Mononuclear cell (primary cell): ENCODE data around the gene LCN10. TPM values are rescaled to one million over a fixed set of nuclear protein-coding genes. Genes with fewer than 3 reads are reported as not detected.
"Not testable (repeated sequence)": the region's sequence is repeated elsewhere in the genome, so short reads cannot be mapped to it uniquely, and the experiment has no call there.

ENCODE experiments used
- H3K27me3 ChIP-seq: 2 replicates; pipeline ENCODE4 v1.6.0; 2011; ENCODE audit warnings: low read length, control low read depth; ENCODE audit not compliant: insufficient read depth
- H3K4me1 ChIP-seq: 2 replicates; pipeline ENCODE4 v1.5.1; 2011; ENCODE audit warnings: mild to moderate bottlenecking, low read length, control low read depth; ENCODE audit not compliant: insufficient read depth
- H3K4me3 ChIP-seq: 2 replicates; pipeline ENCODE4 v1.5.1; 2011; ENCODE audit warnings: mild to moderate bottlenecking, low read length, moderate library complexity
- H3K9me3 ChIP-seq: 2 replicates; pipeline ENCODE4 v1.5.1; 2011; ENCODE audit warnings: low read depth, mild to moderate bottlenecking, control low read depth, low read length
- total RNA-seq: library from RNA; depleted of rRNA; stranded (reverse); fragments of >200 nt; gene quantifications from one replicate; pipeline ENCODE4 v1.2.3, GENCODE V29; 2012

Gene LCN10
- total RNA-seq, 1 donor, result not detected

DNA sequence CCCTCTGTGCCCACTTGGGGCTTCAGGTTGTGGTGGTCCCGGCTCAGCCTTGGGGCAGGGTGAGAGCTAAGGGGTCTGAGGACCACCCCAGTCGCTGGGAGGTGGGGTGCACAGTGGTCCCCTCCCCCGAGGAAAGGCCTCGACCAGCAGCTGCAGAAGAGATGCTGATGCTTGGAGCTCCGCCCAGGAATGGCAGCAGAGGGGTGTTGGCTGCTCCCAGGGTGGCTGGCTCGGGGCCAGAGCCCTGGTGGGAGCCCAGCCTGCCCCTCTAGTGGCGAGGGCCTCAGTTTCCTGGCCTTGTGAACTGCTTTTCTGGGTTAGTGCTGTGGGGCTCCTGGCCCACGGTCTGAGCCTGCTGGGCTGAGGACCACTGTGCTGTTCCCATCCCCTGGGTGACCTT lies 29.2 kb downstream of the LCN10 start:
- peaks cover 26% of the 10 kb centered on the region for H3K27me3 ChIP-seq

GRCh38 chr9:136712690-136713544 lies 29.8 kb downstream of the LCN10 start:
- H3K9me3 ChIP-seq, result no peaks in the 10 kb centered on the region
- H3K4me1 ChIP-seq, result peaks cover 16% of the 10 kb centered on the region
- H3K27me3 ChIP-seq, result peaks cover 26% of the 10 kb centered on the region
- H3K4me3 ChIP-seq, result no peak overlapping the region

More for the DNA sequence above, 29.2 kb downstream of the LCN10 start:
- Histone ChIP-seq H3K4me1 (peaks cover 16% of the 10 kb centered on the region), H3K4me3 (no peak overlapping the region), H3K9me3 (no peaks in the 10 kb centered on the region)

DNA sequence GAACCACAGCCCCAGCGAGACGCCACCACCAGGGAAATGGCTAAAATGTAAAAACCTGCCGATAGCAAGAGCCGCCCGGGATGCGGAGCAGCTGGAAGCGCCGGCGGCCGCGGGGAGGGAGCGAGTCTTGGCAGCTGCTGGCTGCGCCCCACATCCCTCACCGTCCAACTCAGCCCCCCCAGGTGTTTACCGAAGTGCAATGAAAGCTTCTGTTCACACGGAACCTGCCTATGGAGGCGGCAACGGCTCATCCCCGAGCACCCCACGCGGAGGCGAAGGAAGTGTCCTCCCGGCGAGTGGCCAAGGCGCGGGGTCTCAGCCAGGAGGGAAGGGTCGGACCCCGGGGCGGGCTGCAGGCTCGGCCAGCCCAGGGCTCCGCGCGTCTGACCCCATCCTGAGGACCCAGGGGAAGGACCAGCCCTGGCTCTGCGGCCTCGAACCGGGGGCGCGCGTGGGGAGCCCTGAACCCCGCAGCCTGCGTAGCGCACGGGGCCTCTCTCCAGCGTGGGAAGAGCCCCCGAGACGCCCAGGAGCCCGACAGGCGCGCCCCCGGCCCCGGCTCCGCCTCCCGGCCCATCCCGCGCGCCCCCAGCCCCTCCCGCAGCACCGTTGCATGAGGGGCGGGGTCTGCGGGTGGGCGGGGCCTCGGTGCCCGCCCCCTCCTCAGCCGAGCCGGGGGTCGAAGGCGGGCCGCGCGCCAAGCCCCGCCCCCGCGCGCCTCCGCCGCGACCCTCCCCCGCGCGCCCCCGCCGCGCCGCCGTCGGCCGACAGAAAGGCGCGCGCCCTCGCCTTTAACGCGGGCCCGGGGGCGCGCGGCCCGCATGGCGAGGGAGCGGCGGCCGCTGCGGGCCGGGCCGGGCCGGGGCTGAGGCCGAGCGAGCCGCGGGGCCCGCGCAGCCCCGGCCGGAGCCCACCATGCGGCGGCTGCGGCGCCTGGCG lies 30.7 kb downstream of the LCN10 start, which contains the start of gene DIPK1B:
DIPK1B (plus strand) TSS at position 822 of the 939 bp plus-strand sequence; CDS start at position 916, 94 bp downstream.
- H3K4me1 ChIP-seq, result peaks cover 16% of the 10 kb centered on the region
- H3K27me3 ChIP-seq, result peaks cover 26% of the 10 kb centered on the region
- no peaks in the 10 kb centered on the region for H3K9me3 ChIP-seq
- no peak within 1 kb of the TSS for H3K4me3 ChIP-seq

GRCh38 chr9:136711219-136711648 lies 31.5 kb downstream of the LCN10 start:
- Histone ChIP-seq H3K27me3 (peaks cover 26% of the 10 kb centered on the region), H3K4me1 (peaks cover 16% of the 10 kb centered on the region)
- H3K4me3 ChIP-seq, H3K9me3 ChIP-seq: not testable (repeated sequence)

GRCh38 chr9:136710543-136710942 lies 32.2 kb downstream of the LCN10 start:
- H3K27me3 ChIP-seq, result peaks cover 26% of the 10 kb centered on the region
- H3K9me3 ChIP-seq, result no peaks in the 10 kb centered on the region
- peaks cover 19% of the 10 kb centered on the region for H3K4me1 ChIP-seq
- no peak overlapping the region for H3K4me3 ChIP-seq

DNA sequence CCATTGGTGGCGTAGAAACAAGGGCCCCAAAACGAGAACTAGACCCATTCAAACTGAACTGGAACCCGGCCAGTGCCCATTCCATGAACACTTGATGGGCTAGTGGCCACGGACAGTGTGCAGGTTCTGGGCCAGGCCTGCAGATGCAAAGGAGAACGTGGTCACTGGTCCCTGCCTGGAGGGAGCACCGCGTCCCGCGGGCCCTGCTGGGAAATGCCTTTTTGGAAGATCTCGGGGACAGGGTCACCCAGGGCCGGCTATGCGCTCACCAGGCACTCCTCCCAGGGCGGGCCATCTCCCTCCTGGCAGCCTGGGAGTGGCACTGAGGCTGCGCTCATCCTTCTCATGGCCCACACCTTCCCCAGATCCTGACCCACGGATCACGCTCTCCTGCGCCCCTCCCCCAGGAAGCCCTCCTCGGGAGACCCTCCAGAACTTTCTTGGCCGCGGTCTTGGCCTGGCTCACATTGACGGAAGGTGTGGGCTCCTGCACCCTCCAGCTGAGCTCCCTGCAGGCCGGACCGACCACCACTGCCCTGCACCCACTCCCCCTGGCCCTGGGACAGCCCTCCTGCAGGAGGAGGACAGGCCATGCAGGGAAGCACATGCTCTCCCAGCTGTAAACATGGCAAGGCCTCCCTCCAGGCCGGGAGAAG lies 33.2 kb downstream of the LCN10 start:
- Histone ChIP-seq H3K4me3 (no peak overlapping the region), H3K4me1 (peaks cover 23% of the 10 kb centered on the region), H3K9me3 (no peaks in the 10 kb centered on the region), H3K27me3 (peaks cover 26% of the 10 kb centered on the region)

GRCh38 chr9:136707849-136708517 lies 34.8 kb downstream of the LCN10 start:
- H3K27me3 ChIP-seq, result peaks cover 15% of the 10 kb centered on the region
- no peaks in the 10 kb centered on the region for H3K9me3 ChIP-seq
- H3K4me3 ChIP-seq, result no peak overlapping the region
- H3K4me1 ChIP-seq, result peaks cover 21% of the 10 kb centered on the region

DNA sequence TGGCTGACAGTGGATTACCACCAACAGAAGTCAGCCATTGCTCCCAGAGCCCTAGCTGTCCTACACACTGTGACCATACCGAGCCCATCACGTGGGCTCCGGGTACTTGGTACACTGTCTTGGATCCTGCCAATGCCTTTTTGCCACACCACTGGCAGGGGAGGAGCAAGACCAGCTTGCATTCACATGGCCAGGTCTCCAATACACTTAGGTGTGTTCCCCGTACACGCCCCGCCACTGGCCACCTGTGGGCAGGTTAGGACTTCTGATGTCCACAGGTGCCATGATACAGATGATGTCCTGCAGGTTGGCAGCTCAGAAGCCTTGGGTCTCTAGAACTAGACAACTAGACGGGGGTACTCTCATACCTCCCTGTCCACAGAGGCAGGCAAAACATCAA lies 35.7 kb downstream of the LCN10 start:
- peaks cover 21% of the 10 kb centered on the region for H3K4me1 ChIP-seq

GRCh38 chr9:136705564-136705963 lies 37.2 kb downstream of the LCN10 start:
- Histone ChIP-seq H3K9me3 (no peaks in the 10 kb centered on the region), H3K4me3 (no peak overlapping the region), H3K4me1 (peaks cover 28% of the 10 kb centered on the region), H3K27me3 (peaks cover 1% of the 10 kb centered on the region)

More for the DNA sequence above, 35.7 kb downstream of the LCN10 start:
- Histone ChIP-seq H3K27me3 (peaks cover 13% of the 10 kb centered on the region), H3K4me3 (no peak overlapping the region), H3K9me3 (no peaks in the 10 kb centered on the region)

- not testable (repeated sequence) for H3K9me3 ChIP-seq, H3K4me3 ChIP-seq, H3K27me3 ChIP-seq
- H3K4me1 ChIP-seq, result peaks cover 37% of the 10 kb centered on the region
Measured at GRCh38 chr9:136704741-136705140, 38.0 kb downstream of the LCN10 start.

DNA sequence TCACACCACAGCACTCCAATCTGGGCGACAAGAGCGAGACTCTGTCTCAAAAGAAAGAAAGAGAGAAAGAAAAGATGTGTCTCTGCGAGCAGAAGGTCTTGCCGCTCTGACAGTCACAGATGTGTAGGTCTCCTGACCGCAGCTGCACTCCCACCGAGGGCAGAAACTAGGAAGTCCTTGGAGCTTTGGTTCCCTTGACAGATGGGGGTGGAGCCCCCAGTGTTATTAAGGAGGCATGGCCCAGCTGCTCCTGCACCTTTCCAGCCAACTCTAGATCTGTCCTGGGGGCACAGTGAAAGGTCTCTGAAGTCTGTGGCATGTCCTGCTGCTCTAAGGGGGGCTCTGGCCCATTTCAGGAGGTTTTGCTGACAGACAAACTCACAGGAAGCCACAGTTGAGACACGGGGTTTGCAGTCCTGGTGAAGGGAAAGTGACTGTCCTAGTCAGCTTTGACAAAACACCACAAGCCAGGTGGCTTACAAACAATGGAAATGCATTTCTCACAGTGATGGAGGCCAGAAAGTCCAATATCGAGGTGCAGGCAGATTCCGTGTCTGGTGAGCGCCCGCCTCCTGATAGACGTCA lies 39.4 kb downstream of the LCN10 start:
- Histone ChIP-seq H3K4me1 (peaks cover 49% of the 10 kb centered on the region), H3K4me3 (no peak overlapping the region), H3K9me3 (no peaks in the 10 kb centered on the region)

DNA sequence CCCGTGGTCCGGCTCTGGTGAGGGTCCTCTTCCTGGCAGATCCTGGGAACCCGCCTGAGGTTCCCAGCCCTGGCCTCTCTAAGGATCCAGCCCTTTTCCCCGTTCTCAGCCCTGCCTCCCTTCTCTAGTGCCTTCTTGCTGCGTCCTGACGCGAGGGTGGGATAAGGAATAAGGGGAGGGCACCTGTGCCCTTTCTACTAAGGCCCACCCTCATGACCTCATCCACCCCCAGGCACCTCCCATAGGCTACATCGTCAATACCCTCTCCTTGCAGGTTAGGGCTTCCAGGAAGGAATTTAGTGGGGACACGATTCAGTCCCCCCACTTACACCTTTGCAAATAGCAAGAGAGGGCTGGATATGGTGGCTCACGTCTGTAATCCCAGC lies 41.1 kb downstream of the LCN10 start:
- H3K4me3 ChIP-seq, result no peak overlapping the region
- H3K27me3 ChIP-seq, result no peaks in the 10 kb centered on the region
- peaks cover 64% of the 10 kb centered on the region for H3K4me1 ChIP-seq
- H3K9me3 ChIP-seq, result no peaks in the 10 kb centered on the region

More for the DNA sequence above, 39.4 kb downstream of the LCN10 start:
- no peaks in the 10 kb centered on the region for H3K27me3 ChIP-seq

DNA sequence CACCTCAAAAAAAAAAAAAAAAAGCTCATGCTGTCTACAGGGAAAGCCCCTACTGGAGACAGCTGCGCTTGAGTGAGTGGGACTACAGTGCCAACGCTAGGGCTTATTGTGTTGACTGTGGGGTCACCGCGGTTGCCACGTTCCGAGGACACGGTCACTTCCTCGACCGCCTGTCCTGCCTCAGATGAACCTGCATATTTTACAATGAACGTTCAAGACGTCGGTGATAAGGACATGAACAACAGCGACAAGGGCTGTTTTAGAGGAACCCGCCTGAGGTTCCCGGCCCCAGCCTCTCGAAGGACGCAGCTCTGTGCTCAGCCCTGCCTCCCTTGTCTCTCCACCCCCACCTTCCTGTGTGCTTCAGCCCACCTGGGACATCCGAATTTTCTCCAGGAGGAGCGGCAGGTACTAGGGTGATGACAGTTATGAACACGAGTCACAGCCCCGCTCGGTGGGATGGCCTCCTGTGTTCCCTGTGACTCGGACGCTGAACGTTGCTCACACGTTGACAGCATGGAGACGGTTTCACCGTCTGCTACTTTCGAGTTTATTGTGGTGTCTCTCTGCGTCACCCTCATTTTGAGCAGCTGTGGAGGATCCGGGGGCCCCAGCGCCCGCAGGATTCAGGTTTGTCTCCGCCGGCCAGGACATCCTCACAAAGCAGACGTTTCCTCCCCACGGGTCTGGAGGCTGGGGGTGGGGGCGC lies 41.6 kb downstream of the LCN10 start:
- H3K4me1 ChIP-seq, result peaks cover 68% of the 10 kb centered on the region
- no peaks in the 10 kb centered on the region for H3K9me3 ChIP-seq
- no peak overlapping the region for H3K4me3 ChIP-seq
- no peaks in the 10 kb centered on the region for H3K27me3 ChIP-seq
